RPMI8226 (cell line): ENCODE data around the gene KIAA2012.

Experiments used
- DNase-seq: peaks from one replicate; pipeline ENCODE4 v3.0.0-alpha.2; 2015

Gene KIAA2012

DNA sequence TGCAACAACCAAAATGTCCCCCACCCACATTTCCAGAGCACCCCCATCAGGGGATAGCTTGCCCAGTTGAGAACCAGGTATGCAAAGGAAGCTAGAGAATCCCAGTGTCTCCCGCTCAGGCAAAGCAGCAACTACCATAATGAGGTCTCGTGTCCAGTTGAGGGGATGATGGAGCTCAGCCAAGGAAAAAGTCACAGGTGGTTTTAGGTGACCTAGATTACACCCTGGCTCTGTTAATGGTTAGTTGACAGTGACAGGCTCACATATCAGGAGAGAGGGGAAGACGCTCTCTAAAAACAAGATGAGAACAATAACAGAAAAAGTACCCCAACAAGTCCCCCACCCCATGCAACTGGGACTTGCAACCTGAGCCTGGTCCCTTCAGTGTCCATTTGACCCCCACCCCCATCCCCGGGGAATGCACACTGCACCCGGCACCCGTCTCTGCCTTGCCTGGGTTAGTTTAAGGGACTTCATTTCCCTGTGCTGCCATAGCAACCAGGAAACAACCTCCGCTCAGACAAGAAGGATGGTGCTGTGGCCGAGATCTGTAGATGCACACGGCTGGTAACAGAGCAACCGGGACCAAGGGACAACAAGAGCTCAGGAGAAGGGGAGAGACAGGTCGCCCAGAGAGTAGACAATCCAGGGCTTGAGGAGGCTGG lies at the start of gene KIAA2012:
Gene KIAA2012, plus strand, starts transcription at position 519 of the 665 bp plus-strand sequence. CDS start 373 bp downstream, outside the sequence.
- DNase-seq, result no peak

GRCh38 chr2:202023904-202024266 lies 49.2 kb upstream of the KIAA2012 start:
- no peak for DNase-seq

- DNase-seq, result no peak
Observed at GRCh38 chr2:202024871-202025270, 48.2 kb upstream of the KIAA2012 start.

- no peak for DNase-seq
Observed at GRCh38 chr2:202025816-202026215, 47.2 kb upstream of the KIAA2012 start.

DNA sequence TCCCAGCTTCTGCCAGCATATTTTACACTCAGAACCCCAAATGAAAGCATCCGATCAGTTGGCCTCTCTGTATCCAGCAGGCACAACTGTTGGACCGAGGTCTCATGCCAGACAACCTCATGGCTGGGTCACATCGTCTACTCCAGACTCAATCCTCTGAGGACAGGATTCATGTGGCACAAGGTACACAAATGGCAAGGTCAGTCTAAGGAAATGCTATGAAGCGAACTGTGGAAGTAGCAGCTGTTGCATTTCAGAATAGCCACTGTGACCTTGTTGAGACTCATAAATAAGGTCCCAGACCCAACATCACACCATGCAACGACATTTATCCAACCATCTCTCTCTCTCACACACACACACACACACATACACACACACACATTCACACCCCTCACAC lies 46.5 kb upstream of the KIAA2012 start:
- no peak for DNase-seq

GRCh38 chr2:202030691-202031090 lies 42.4 kb upstream of the KIAA2012 start:
- DNase-seq, result no peak

DNA sequence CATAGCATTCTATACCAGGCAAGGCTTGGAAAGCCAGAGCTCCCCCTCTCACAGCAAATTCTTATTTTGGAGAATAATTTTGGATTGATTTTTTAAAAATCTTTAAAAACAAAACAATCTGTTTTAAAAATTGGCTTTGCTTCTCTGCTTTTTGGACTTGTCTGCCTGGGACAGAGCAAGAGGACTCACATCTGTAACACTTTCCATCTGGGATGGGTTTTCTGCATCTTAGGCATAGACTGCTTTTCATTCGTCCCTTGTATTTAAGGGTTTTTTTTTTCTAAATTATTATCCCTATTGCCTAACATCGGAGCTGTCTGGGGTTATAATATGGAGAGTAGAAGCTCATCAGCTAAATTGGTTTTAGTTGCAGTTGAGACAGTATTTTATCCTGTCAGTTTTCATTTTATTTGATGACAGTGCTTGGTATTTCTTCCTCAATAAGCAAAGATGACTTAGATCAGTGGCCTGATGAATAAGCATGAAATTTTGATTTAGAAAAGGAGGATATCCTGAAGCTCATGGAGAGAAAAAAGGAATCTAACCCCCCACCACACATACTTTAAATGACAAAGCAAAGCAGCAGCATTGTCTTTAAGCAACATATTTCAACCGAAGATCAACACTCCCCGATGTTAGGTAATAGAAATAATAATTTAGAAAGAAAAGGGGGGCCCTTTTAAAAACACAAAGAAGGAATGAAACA lies 41.7 kb upstream of the KIAA2012 start:
- no peak for DNase-seq

DNA sequence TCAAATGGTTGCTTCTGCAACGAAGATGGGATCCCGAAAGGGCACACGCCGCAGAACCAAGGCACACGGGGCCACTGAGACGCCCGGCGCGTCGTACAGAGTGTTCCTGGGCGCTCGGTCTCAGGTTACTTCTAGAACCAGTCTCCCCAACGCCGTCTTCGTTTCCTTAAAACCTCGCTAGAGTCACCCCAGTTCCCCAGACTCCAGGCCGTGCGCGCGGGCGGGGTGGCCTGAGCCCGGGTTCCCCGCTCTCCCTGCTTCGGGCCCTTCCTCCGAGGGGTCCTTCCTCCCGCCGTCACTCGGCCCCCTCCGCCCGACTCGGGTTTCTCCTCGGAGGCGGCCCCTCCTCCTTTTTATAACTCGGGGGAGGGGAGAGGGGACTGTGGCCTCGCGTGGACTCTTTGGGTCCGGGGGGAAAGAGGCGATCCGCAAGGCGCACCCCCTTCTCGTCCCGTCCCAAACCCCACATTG lies 40.2 kb upstream of the KIAA2012 start:
- DNase-seq, result peak; percentile 46

GRCh38 chr2:202033317-202034248 lies 39.5 kb upstream of the KIAA2012 start, which contains the start of gene FZD7:
TSS of gene FZD7 (plus strand) at chr2:202033855. CDS start at chr2:202034648, 793 bp downstream.
- peak; percentile 90 for DNase-seq

- DNase-seq, result peak; percentile 19
Observed at GRCh38 chr2:202034249-202035088, 38.6 kb upstream of the KIAA2012 start.

DNA sequence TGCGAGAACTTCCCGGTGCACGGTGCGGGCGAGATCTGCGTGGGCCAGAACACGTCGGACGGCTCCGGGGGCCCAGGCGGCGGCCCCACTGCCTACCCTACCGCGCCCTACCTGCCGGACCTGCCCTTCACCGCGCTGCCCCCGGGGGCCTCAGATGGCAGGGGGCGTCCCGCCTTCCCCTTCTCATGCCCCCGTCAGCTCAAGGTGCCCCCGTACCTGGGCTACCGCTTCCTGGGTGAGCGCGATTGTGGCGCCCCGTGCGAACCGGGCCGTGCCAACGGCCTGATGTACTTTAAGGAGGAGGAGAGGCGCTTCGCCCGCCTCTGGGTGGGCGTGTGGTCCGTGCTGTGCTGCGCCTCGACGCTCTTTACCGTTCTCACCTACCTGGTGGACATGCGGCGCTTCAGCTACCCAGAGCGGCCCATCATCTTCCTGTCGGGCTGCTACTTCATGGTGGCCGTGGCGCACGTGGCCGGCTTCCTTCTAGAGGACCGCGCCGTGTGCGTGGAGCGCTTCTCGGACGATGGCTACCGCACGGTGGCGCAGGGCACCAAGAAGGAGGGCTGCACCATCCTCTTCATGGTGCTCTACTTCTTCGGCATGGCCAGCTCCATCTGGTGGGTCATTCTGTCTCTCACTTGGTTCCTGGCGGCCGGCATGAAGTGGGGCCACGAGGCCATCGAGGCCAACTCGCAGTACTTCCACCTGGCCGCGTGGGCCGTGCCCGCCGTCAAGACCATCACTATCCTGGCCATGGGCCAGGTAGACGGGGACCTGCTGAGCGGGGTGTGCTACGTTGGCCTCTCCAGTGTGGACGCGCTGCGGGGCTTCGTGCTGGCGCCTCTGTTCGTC lies 37.7 kb upstream of the KIAA2012 start:
- DNase-seq, result no peak

- no peak for DNase-seq
Observed at GRCh38 chr2:202035941-202036372, 37.1 kb upstream of the KIAA2012 start.

GRCh38 chr2:202036601-202037037 lies 36.4 kb upstream of the KIAA2012 start:
- no peak for DNase-seq

DNA sequence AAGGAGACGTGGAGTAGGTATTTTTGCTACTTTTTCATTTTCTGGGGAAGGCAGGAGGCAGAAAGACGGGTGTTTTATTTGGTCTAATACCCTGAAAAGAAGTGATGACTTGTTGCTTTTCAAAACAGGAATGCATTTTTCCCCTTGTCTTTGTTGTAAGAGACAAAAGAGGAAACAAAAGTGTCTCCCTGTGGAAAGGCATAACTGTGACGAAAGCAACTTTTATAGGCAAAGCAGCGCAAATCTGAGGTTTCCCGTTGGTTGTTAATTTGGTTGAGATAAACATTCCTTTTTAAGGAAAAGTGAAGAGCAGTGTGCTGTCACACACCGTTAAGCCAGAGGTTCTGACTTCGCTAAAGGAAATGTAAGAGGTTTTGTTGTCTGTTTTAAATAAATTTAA lies 36.0 kb upstream of the KIAA2012 start:
- DNase-seq, result no peak

GRCh38 chr2:202038471-202039277 lies 34.4 kb upstream of the KIAA2012 start:
- no peak for DNase-seq

DNA sequence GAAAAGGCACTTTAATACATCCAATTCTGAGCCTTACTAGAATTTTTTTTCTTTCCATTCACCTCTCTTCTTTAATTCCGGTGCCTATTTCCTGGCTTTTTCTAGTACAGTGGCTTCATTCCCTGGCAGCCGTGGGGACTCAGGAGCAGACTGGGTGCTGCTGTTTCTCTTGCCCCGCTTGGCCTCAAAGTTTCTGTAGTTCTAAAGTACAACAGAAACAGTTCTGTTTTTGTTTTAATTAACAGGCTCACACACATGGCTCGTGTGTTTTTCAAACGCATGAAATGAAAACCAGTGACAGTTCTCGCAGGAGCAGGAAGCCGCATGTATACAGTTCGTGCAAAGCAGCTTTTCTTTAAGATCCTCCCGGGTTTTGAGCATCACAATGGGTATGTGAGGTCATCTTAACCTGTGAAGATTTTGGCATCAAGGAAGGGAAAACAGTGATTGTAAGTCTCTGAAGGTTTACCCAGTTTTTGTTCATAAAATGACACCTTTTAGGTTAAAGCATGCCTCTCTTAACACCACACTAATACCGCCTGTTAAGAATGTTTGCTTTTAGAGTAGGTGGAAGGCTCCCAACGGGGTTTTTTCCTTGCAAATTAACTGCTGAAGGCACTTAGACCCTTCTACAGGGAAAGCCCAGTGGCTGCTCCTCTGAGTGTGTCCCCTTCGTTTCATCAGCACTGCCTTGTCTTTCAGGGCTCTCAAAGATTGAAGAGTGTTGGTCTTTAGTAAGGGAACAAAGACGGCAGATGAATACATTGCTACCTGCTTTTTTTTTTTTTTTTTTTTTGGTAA lies 33.6 kb upstream of the KIAA2012 start:
- DNase-seq, result no peak

DNA sequence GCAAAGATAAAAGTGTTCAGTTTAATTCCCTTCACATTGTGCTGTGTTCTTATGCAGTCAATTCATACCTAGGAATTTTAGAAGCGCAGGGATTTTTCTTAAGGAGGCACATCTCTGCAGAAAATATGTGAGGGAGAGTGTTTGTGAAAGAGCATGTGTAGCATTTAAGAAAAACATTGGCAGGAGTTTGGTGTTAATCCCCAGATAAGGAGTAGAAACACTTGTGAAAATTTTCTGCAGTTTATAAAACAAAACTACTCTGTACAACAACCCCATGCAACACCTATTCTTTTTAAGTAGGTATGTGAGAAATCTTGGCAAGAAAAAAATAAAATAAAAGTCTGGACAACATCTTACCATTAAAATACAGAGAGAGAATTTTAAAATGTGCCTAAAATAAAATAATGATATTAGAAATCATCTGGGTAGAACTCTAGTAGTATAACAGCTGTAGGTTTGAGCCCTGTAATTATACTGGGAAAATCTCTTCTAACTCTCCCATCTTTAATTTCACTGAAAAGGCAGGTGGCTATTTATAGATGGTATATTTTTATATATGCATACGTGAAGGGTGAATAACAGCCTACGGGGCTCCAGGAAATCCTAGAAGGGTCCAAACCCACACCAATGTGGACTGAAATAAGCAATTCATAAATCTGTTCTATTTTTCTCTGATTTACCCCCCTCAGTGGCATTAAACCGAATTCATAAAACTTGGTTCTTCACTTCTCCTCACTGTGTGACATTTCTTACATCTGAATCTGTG lies 32.8 kb upstream of the KIAA2012 start:
- DNase-seq, result no peak

- DNase-seq, result no peak
Observed at GRCh38 chr2:202042444-202042843, 30.6 kb upstream of the KIAA2012 start.

DNA sequence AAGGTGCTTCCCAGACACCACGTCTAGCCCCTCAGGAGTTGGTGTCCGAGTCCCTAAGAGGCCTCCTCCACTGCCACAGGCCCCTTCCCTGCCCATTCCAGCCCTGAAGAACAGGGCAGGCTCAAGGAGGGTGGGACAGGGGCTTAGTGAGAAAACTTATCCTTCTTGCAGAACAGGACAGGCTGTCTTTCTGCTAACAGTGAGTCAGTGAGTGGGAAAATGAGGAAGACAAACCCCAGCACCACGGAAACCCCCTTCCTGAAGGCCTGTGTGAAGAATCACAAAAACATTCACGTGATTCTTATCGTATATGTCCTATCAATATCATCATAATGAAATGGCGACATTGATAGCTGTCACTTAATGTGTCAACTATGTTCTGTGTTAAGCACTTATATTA lies 29.6 kb upstream of the KIAA2012 start:
- no peak for DNase-seq
